SK-N-SH (cell line): ENCODE data around the gene ABLIM2. TPM values are rescaled to one million over a fixed set of nuclear protein-coding genes. Genes with fewer than 3 reads are reported as not detected.

Experiments
- CTCF ChIA-PET: fragments of 300-600, 350-600 bp; formaldehyde crosslinking; extraction: SDS; loops from one replicate; lab custom pipeline; 2021; lab: Yijun Ruan, JAX
- POLR2A ChIA-PET: fragments of 350-600 bp; sonication (Branson Sonifier 250); formaldehyde crosslinking; extraction: SDS; loops from one replicate; lab custom pipeline; 2020; ENCODE audit warnings: antibody characterized with exemption, inconsistent platforms; lab: Yijun Ruan, JAX
- DNase-seq: peaks from one replicate; pipeline ENCODE4 v3.0.0; 2012
- H2AFZ ChIP-seq: fragments of 200-600 bp; sonication (generic); 2 replicates; pipeline ENCODE4 v1.8.1; 2016; ENCODE audit warnings: antibody characterized with exemption, mild to moderate bottlenecking, low read depth
- H3F3A ChIP-seq: fragments of 200-600 bp; sonication (generic); replicated peaks from 2 replicates; pipeline ENCODE3; 2016; ENCODE audit warnings: antibody characterized with exemption, mild to moderate bottlenecking; ENCODE audit not compliant: insufficient read depth
- H3K27ac ChIP-seq, 2 experiments: fragments of 200-500 bp in 1 of 2; fragments of 200-600 bp in 1 of 2; sonication (Bioruptor generic) in 1 of 2; sonication (generic), shearing (Covaris generic) in 1 of 2; 2 replicates each; pipeline versions ENCODE4 v1.5.1 to v1.6.1; 2014 to 2016; ENCODE audit warnings: low read depth in 2 of 2, inconsistent platforms in 1 of 2, low read length in 1 of 2, mild to moderate bottlenecking in 1 of 2, mixed read lengths in 1 of 2
- H3K27me3 ChIP-seq: fragments of 200-600 bp; sonication (generic), shearing (Covaris generic); 2 replicates; pipeline ENCODE4 v1.6.1; 2016; ENCODE audit warnings: mixed run types; ENCODE audit not compliant: insufficient read depth
- H3K36me3 ChIP-seq, 2 experiments: fragments of 200-500 bp in 1 of 2; fragments of 200-600 bp in 1 of 2; sonication (Bioruptor generic) in 1 of 2; sonication (generic) in 1 of 2; replicated peaks in 1 of 2; 2 replicates each; pipeline versions ENCODE3 to v1.5.1; 2014 to 2016; ENCODE audit warnings: low read length in 1 of 2, mild to moderate bottlenecking in 1 of 2; ENCODE audit not compliant: insufficient read depth in 2 of 2, control insufficient read depth in 1 of 2
- H3K4me1 ChIP-seq, 2 experiments: fragments of 200-500 bp in 1 of 2; fragments of 200-600 bp in 1 of 2; sonication (Bioruptor generic) in 1 of 2; sonication (generic), shearing (Covaris generic) in 1 of 2; 2 replicates each; pipeline versions ENCODE4 v1.5.1 to v1.6.1; 2014 to 2016; ENCODE audit warnings: low read depth in 1 of 2, low read length in 1 of 2, mixed run types in 1 of 2; ENCODE audit not compliant: insufficient read depth in 2 of 2, control insufficient read depth in 1 of 2
- H3K4me2 ChIP-seq: fragments of 200-600 bp; sonication (generic), shearing (Covaris generic); 2 replicates; pipeline ENCODE4 v1.6.1; 2017; ENCODE audit warnings: mixed run types
- H3K4me3 ChIP-seq, 2 experiments: fragments of 200-500 bp in 1 of 2; fragments of 200-600 bp in 1 of 2; sonication (Bioruptor generic) in 1 of 2; sonication (generic), shearing (Covaris generic) in 1 of 2; 2 replicates each; pipeline versions ENCODE4 v1.5.1 to v1.8.1; 2014 to 2016; ENCODE audit warnings: low read depth in 2 of 2, inconsistent platforms in 1 of 2, low read length in 1 of 2, mild to moderate bottlenecking in 1 of 2, mixed read lengths in 1 of 2, moderate library complexity in 1 of 2
- H3K79me2 ChIP-seq: fragments of 200-600 bp; sonication (generic); 2 replicates; pipeline ENCODE4 v1.8.1; 2017; ENCODE audit warnings: mild to moderate bottlenecking; ENCODE audit not compliant: insufficient read depth
- H3K9ac ChIP-seq: fragments of 200-600 bp; sonication (generic); 2 replicates; pipeline ENCODE4 v1.6.1; 2017; ENCODE audit warnings: mixed run types
- H3K9me2 ChIP-seq: fragments of 200-600 bp; sonication (generic); 2 replicates; pipeline ENCODE4 v1.6.1; 2017; ENCODE audit warnings: mixed run types
- H3K9me3 ChIP-seq: fragments of 200-600 bp; sonication (generic); 2 replicates; pipeline ENCODE4 v1.6.1; 2017; ENCODE audit warnings: mixed run types, mild to moderate bottlenecking, moderate library complexity
- H4K20me1 ChIP-seq: fragments of 200-600 bp; sonication (generic); 2 replicates; pipeline ENCODE4 v1.6.1; 2017; ENCODE audit warnings: mild to moderate bottlenecking, mixed run types; ENCODE audit not compliant: insufficient read depth
- CHD2 ChIP-seq: fragments of 150-350 bp; IDR thresholded peaks from 2 replicates; pipeline ENCODE4 v1.6.1; 2018; ENCODE audit warnings: low read length; ENCODE audit not compliant: partially characterized antibody
- EP300 ChIP-seq, 2 experiments: IDR thresholded peaks; 2 replicates each; pipeline versions ENCODE4 v1.4.0 to v1.6.1; 2012; ENCODE audit warnings: borderline replicate concordance in 1 of 2, low read depth in 1 of 2, low read length in 1 of 2
- EZH2phosphoT487 ChIP-seq: fragments of 200-600 bp; sonication (generic); IDR thresholded peaks from 2 replicates; pipeline ENCODE4 v1.6.1; 2017; ENCODE audit warnings: low read depth, mixed run types, mild to moderate bottlenecking, antibody characterized with exemption, moderate library complexity, borderline replicate concordance
- FOXM1 ChIP-seq: IDR thresholded peaks from 2 replicates; pipeline ENCODE4 v1.4.0; 2012; ENCODE audit warnings: low read depth, mild to moderate bottlenecking
- GATA2 ChIP-seq: sonication (generic); formaldehyde crosslinking; IDR thresholded peaks from 2 replicates; pipeline ENCODE4 v1.5.0; 2020; ENCODE audit warnings: mild to moderate bottlenecking, missing genetic modification reagents
- JUND ChIP-seq: IDR thresholded peaks from 2 replicates; pipeline ENCODE4 v1.4.0; 2012
- NFIC ChIP-seq: IDR thresholded peaks from 2 replicates; pipeline ENCODE4 v1.4.0; 2012; ENCODE audit warnings: borderline replicate concordance
- NRF1 ChIP-seq: IDR thresholded peaks from 2 replicates; pipeline ENCODE4 v1.6.1; 2012; ENCODE audit warnings: low read depth, mild to moderate bottlenecking, low read length
- POLR2AphosphoS5 ChIP-seq: IDR thresholded peaks from 2 replicates; pipeline ENCODE4 v1.6.1; 2012; ENCODE audit warnings: low read depth, low read length
- RCOR1 ChIP-seq: fragments of 150-350 bp; IDR thresholded peaks from 2 replicates; pipeline ENCODE4 v1.6.1; 2017; ENCODE audit warnings: antibody characterized with exemption, low read length
- REST ChIP-seq: IDR thresholded peaks from 2 replicates; pipeline ENCODE4 v1.6.1; 2012; ENCODE audit warnings: mild to moderate bottlenecking, low read depth, low read length, moderate library complexity
- RFX5 ChIP-seq: IDR thresholded peaks from 2 replicates; pipeline ENCODE4 v1.6.1; 2012; ENCODE audit warnings: mild to moderate bottlenecking, improper control_type of control experiment, low read length
- TCF12 ChIP-seq: IDR thresholded peaks from 2 replicates; pipeline ENCODE4 v1.4.0; 2012
- TEAD4 ChIP-seq: IDR thresholded peaks from 2 replicates; pipeline ENCODE4 v1.4.0; 2012; ENCODE audit warnings: mild to moderate bottlenecking, borderline replicate concordance; ENCODE audit not compliant: insufficient read depth
- USF1 ChIP-seq: IDR thresholded peaks from 2 replicates; pipeline ENCODE4 v1.4.0; 2012; ENCODE audit warnings: low read depth, borderline replicate concordance
- USF2 ChIP-seq: fragments of 150-350 bp; IDR thresholded peaks from 2 replicates; pipeline ENCODE4 v1.6.1; 2017; ENCODE audit warnings: antibody characterized with exemption, low read length, low read depth, borderline replicate concordance
- YY1 ChIP-seq: IDR thresholded peaks from 2 replicates; pipeline ENCODE4 v1.4.0; 2012; ENCODE audit warnings: low read depth, mild to moderate bottlenecking
- ZBTB33 ChIP-seq: IDR thresholded peaks from 2 replicates; pipeline ENCODE4 v1.4.0; 2012; ENCODE audit warnings: low read depth, borderline replicate concordance
- WGBS: methylation state at CpG from one replicate; pipeline ENCODE4 v1.1.6; 2017; ENCODE audit warnings: low lambda C conversion rate; 5-methylcytosine and 5-hydroxymethylcytosine counted together
- polyA plus RNA-seq, 3 experiments: library from polyadenylated mRNA; depleted of rRNA; stranded (reverse); fragments of >200 nt; gene quantifications; 2 replicates each; pipeline ENCODE4 v1.2.3, GENCODE V29; 2012

The ABLIM2 gene
- polyA plus RNA-seq, 1 of the 3 experiments (the other 2 are of a cell fraction), result 0.53 TPM

GRCh38 chr4:8143392-8144140 lies 15.0 kb downstream of the ABLIM2 start:
- H4K20me1 ChIP-seq, result no peaks in the 10 kb centered on the region
- H3K4me2 ChIP-seq, result no peak overlapping the region
- H3K27ac ChIP-seq, result no peak overlapping the region
- H3K9ac ChIP-seq, result no peak overlapping the region
- no peaks in the 10 kb centered on the region for H3F3A ChIP-seq
- no peaks in the 10 kb centered on the region for H3K36me3 ChIP-seq
- no peaks in the 10 kb centered on the region for H3K79me2 ChIP-seq
- peaks cover 0 to 7% of the 10 kb centered on the region in 2 experiments; a peak in 1 of 4 replicates for H3K4me1 ChIP-seq
- ChIA-PET CTCF (interaction anchor here (1.1 kb wide), 1 partner anchor 14 kb away, joined by 4 read pairs; no protein-coding TSS in a partner anchor), POLR2A (interaction anchor here (0.9 kb wide), 1 partner anchor 17 kb away, joined by 3 read pairs; no protein-coding TSS in a partner anchor)
- H3K9me2 ChIP-seq, result no peaks in the 10 kb centered on the region
- H3K4me3 ChIP-seq, result no peak overlapping the region
- no peak overlapping the region for H2AFZ ChIP-seq
- DNase-seq, result no peak
- no peak for TF ChIP-seq GATA2 (CRISPR knock-in tag)
- TF ChIP-seq TCF12, result no peak
- no peak for TF ChIP-seq FOXM1
- TF ChIP-seq YY1, result no peak
- no peak for TF ChIP-seq EP300 (IDR thresholded peaks at IDR 0.05; ENCODE audit: borderline replicate concordance in 1 of 2, low read depth in 1 of 2, low read length in 1 of 2)
- TF ChIP-seq CHD2, result no peak
- TF ChIP-seq EZH2phosphoT487, result no peak
- no peak for TF ChIP-seq REST
- TF ChIP-seq ZBTB33, result no peak
- no peak for TF ChIP-seq USF2
- no peak for TF ChIP-seq JUND
- no peak for TF ChIP-seq USF1
- no peak for TF ChIP-seq POLR2AphosphoS5
- TF ChIP-seq NRF1, result no peak
- TF ChIP-seq TEAD4, result no peak
- TF ChIP-seq NFIC, result no peak
- TF ChIP-seq RCOR1, result no peak
- no peak for TF ChIP-seq RFX5
- H3K27me3 ChIP-seq, result peaks cover 5% of the 10 kb centered on the region; the same call in 1 of the 2 replicates
- H3K9me3 ChIP-seq, result no peaks in the 10 kb centered on the region
- 88% methylated on average over 5 of the region's 11 CpGs for WGBS
